Right ventricle myocardium inferior (tissue), 1 donor: ENCODE results near the gene HEPHL1. TPM values are rescaled to one million over a fixed set of nuclear protein-coding genes. Genes with fewer than 3 reads are reported as not detected.
"Not testable (repeated sequence)": the region's sequence is repeated elsewhere in the genome, so short reads cannot be mapped to it uniquely, and the experiment has no call there.

ENCODE experiments used
- ATAC-seq: fragments of 200-7000 bp; cut with Tn5 transposase; one replicate; pipeline ENCODE4 v1.9.1; 2020; ENCODE audit warnings: mild to moderate bottlenecking, moderate library complexity
- DNase-seq: peaks from one replicate; pipeline ENCODE4 v3.0.0; 2021; ENCODE audit errors: missing footprints
- intact Hi-C: fragments of 100-400 bp; cut with DNase I; formaldehyde crosslinking; loops from one replicate; pipeline ENCODE4 v1.11.0; 2022
- long read RNA-seq: library from polyadenylated mRNA; unstranded; transcript quantifications from one replicate; pipeline ENCODE4 v2.0.0, GENCODE V29; 2021
- total RNA-seq: library from RNA; stranded (reverse); fragmentation: NEBNext Ultra II Directional; extraction: Animal tissue kit (Norgen Biotek cat#: 25700); gene quantifications from one replicate; pipeline ENCODE4 v1.2.1, GENCODE V29; 2021
- donor health status: DM: no; HTN: yes; CAD: no; lungs with severe emphysema.

HEPHL1 gene
- not detected for total RNA-seq
- long read RNA-seq: 0 reads

- intact Hi-C loops: no loop called here
- no peak for DNase-seq
- ATAC-seq: no peak
These were observed at the start of gene HEPHL1 for GRCh38 chr11:94020777-94021481. Gene HEPHL1, plus strand, starts transcription at chr11:94021354. Its CDS starts 15 bp downstream, at chr11:94021369.

GRCh38 chr11:93972790-93973189, 48.4 kb upstream of the HEPHL1 start:
- ATAC-seq (no peak), DNase-seq (no peak)
- intact Hi-C loops: no loop called here

GRCh38 chr11:93973322-93974051, 47.7 kb upstream of the HEPHL1 start:
- intact Hi-C loops, DNase-seq, ATAC-seq: not testable (repeated sequence)

GRCh38 chr11:93974759-93975158, 46.4 kb upstream of the HEPHL1 start:
- DNase-seq (no peak), ATAC-seq (no peak)
- intact Hi-C loops: no loop called here

- ATAC-seq, DNase-seq, intact Hi-C loops: not testable (repeated sequence)
These were observed 44.4 kb upstream of the HEPHL1 start for GRCh38 chr11:93976577-93977254.

- intact Hi-C loops: no loop called here
- DNase-seq (no peak), ATAC-seq (no peak)
These were observed 37.5 kb upstream of the HEPHL1 start for GRCh38 chr11:93983542-93984195.

- DNase-seq (no peak), ATAC-seq (no peak)
- intact Hi-C loops: no loop called here
These were observed 37.0 kb upstream of the HEPHL1 start for GRCh38 chr11:93984196-93984567.

- ATAC-seq: no peak
- DNase-seq: no peak
- intact Hi-C loops: no loop called here
These were observed 36.2 kb upstream of the HEPHL1 start for GRCh38 chr11:93984936-93985335.

GRCh38 chr11:93986716-93987115, 34.4 kb upstream of the HEPHL1 start:
- DNase-seq: no peak
- ATAC-seq: no peak
- intact Hi-C loops: no loop called here

GRCh38 chr11:93988455-93988854, 32.7 kb upstream of the HEPHL1 start:
- ATAC-seq (no peak), DNase-seq (no peak)
- intact Hi-C loops: no loop called here

- ATAC-seq (no peak), DNase-seq (no peak)
- intact Hi-C loops: no loop called here
These were observed 32.2 kb upstream of the HEPHL1 start for GRCh38 chr11:93988912-93989311.

- DNase-seq (no peak), ATAC-seq (no peak)
- intact Hi-C loops: no loop called here
These were observed 27.4 kb upstream of the HEPHL1 start for GRCh38 chr11:93993747-93994146.

- ATAC-seq (no peak), DNase-seq (no peak)
- intact Hi-C loops: no loop called here
These were observed 23.4 kb upstream of the HEPHL1 start for GRCh38 chr11:93997741-93998140.

GRCh38 chr11:94000659-94001058, 20.5 kb upstream of the HEPHL1 start:
- ATAC-seq (no peak), DNase-seq (no peak)
- intact Hi-C loops: no loop called here

- intact Hi-C loops: no loop called here
- no peak for DNase-seq
These were observed 18.9 kb upstream of the HEPHL1 start for GRCh38 chr11:94002226-94002625.

GRCh38 chr11:94007426-94007825, 13.7 kb upstream of the HEPHL1 start:
- ATAC-seq: no peak
- intact Hi-C loops: no loop called here

More at GRCh38 chr11:94002226-94002625, 18.9 kb upstream of the HEPHL1 start:
- ATAC-seq: no peak

GRCh38 chr11:94007906-94008305, 13.2 kb upstream of the HEPHL1 start:
- DNase-seq: no peak
- ATAC-seq: no peak
- intact Hi-C loops: no loop called here

More at GRCh38 chr11:94007426-94007825, 13.7 kb upstream of the HEPHL1 start:
- no peak for DNase-seq

- intact Hi-C loops: no loop called here
- DNase-seq (no peak), ATAC-seq (no peak)
These were observed 11.0 kb upstream of the HEPHL1 start for GRCh38 chr11:94010136-94010535.

- ATAC-seq (no peak), DNase-seq (no peak)
- intact Hi-C loops: no loop called here
These were observed 9.7 kb upstream of the HEPHL1 start for GRCh38 chr11:94011478-94011877.
